Uterus (tissue), 2 donors: ENCODE data around the gene POU3F3.

Experiments used
- CTCF ChIP-seq, 4 experiments: fragments of 200-600 bp in 2 of 4; fragments of 450-650 bp in 2 of 4; sonication (generic) in 2 of 4; IDR thresholded peaks; one replicate each; pipeline ENCODE4 v1.5.1; 2016 to 2019; ENCODE audit warnings: antibody characterized with exemption in 4 of 4, mild to moderate bottlenecking in 2 of 4, moderate library complexity in 1 of 4
- POLR2A ChIP-seq, 2 donors: fragments of 450-650 bp; IDR thresholded peaks; one replicate each; pipeline ENCODE4 v1.6.1; 2016; ENCODE audit warnings: antibody characterized with exemption in 2 of 2, mild to moderate bottlenecking in 1 of 2, moderate library complexity in 1 of 2

GRCh38 chr2:104859766-104860450 is 6.0 kb downstream of the POU3F3 start:
- no peak for TF ChIP-seq CTCF (IDR thresholded peaks at IDR 0.05)
- no peak for TF ChIP-seq POLR2A (IDR thresholded peaks at IDR 0.05)
